ENCODE measurements around the gene WNT3A.

WNT3A gene

GRCh38 chr1:228081144-228081543, 74.3 kb downstream of the WNT3A start:
- no peak for ATAC-seq
- TF ChIP-seq, protein P1, sequence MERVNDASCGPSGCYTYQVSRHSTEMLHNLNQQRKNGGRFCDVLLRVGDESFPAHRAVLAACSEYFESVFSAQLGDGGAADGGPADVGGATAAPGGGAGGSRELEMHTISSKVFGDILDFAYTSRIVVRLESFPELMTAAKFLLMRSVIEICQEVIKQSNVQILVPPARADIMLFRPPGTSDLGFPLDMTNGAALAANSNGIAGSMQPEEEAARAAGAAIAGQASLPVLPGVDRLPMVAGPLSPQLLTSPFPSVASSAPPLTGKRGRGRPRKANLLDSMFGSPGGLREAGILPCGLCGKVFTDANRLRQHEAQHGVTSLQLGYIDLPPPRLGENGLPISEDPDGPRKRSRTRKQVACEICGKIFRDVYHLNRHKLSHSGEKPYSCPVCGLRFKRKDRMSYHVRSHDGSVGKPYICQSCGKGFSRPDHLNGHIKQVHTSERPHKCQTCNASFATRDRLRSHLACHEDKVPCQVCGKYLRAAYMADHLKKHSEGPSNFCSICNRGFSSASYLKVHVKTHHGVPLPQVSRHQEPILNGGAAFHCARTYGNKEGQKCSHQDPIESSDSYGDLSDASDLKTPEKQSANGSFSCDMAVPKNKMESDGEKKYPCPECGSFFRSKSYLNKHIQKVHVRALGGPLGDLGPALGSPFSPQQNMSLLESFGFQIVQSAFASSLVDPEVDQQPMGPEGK (CRISPR knock-in tag; IDR thresholded peaks at IDR 0.05; ENCODE audit: borderline replicate concordance), result no peak
- TF ChIP-seq ZFP30 (CRISPR knock-in tag; IDR thresholded peaks at IDR 0.05), result no peak
- no peak for TF ChIP-seq OSR1 (CRISPR knock-in tag; IDR thresholded peaks at IDR 0.05)
- no peak for TF ChIP-seq ESRRG (CRISPR knock-in tag; IDR thresholded peaks at IDR 0.05)
- no peak for TF ChIP-seq ZNF565 (CRISPR knock-in tag; conservative IDR thresholded peaks at IDR 0.05; ENCODE audit: low read depth)
- TF ChIP-seq, protein P2, sequence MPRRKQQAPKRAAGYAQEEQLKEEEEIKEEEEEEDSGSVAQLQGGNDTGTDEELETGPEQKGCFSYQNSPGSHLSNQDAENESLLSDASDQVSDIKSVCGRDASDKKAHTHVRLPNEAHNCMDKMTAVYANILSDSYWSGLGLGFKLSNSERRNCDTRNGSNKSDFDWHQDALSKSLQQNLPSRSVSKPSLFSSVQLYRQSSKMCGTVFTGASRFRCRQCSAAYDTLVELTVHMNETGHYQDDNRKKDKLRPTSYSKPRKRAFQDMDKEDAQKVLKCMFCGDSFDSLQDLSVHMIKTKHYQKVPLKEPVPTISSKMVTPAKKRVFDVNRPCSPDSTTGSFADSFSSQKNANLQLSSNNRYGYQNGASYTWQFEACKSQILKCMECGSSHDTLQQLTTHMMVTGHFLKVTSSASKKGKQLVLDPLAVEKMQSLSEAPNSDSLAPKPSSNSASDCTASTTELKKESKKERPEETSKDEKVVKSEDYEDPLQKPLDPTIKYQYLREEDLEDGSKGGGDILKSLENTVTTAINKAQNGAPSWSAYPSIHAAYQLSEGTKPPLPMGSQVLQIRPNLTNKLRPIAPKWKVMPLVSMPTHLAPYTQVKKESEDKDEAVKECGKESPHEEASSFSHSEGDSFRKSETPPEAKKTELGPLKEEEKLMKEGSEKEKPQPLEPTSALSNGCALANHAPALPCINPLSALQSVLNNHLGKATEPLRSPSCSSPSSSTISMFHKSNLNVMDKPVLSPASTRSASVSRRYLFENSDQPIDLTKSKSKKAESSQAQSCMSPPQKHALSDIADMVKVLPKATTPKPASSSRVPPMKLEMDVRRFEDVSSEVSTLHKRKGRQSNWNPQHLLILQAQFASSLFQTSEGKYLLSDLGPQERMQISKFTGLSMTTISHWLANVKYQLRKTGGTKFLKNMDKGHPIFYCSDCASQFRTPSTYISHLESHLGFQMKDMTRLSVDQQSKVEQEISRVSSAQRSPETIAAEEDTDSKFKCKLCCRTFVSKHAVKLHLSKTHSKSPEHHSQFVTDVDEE (CRISPR knock-in tag; IDR thresholded peaks at IDR 0.05), result no peak
- TF ChIP-seq RARB (CRISPR knock-in tag; IDR thresholded peaks at IDR 0.05), result no peak
- TF ChIP-seq ZC3H10 (CRISPR knock-in tag; IDR thresholded peaks at IDR 0.05), result no peak

DNA sequence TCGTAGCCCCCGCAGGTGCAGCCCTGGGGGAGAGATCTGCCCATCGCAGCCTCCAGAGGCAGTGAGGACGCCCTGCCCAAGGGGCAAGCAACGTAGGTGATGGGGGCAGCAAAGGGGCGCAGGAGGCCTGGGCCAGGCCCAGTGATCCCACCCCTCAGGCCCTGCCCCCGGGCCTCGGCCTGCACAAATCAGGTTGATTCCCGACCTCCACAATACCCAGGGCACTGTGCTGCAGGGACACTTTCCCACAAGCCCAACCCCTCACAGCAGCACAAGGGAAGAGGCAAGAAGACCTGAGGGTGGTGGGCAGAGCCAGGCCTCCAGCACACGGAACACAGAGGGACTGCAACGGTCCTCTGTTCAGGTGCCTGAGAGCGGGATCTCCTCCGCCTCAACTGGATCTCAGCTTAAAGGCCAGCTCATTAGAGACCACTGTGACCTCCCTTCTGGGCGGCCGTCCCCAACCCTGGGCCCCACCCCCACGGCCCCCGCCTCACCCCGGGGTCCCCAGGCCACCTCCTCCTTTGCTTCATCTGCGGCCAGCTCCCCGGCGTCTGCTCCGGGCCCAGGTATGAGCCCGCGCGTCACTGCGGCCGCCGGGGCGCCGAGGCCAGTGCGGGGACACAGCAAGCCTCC, 74.9 kb downstream of the WNT3A start:
- ATAC-seq, result peak; percentile 33
- TF ChIP-seq GLIS3 (CRISPR knock-in tag; IDR thresholded peaks at IDR 0.05), result no peak
- TF ChIP-seq CSDC2 (CRISPR knock-in tag; IDR thresholded peaks at IDR 0.05), result no peak
- no peak for TF ChIP-seq RARB (CRISPR knock-in tag; IDR thresholded peaks at IDR 0.05)
- no peak for TF ChIP-seq TCF4 (CRISPR knock-in tag; IDR thresholded peaks at IDR 0.05; ENCODE audit: borderline replicate concordance)
- no peak for TF ChIP-seq OSR1 (CRISPR knock-in tag; IDR thresholded peaks at IDR 0.05)
- no peak for TF ChIP-seq ZNF8 (CRISPR knock-in tag; IDR thresholded peaks at IDR 0.05)
- no peak for TF ChIP-seq TOX (CRISPR knock-in tag; IDR thresholded peaks at IDR 0.05; ENCODE audit: borderline replicate concordance)
- TF ChIP-seq, protein P3, sequence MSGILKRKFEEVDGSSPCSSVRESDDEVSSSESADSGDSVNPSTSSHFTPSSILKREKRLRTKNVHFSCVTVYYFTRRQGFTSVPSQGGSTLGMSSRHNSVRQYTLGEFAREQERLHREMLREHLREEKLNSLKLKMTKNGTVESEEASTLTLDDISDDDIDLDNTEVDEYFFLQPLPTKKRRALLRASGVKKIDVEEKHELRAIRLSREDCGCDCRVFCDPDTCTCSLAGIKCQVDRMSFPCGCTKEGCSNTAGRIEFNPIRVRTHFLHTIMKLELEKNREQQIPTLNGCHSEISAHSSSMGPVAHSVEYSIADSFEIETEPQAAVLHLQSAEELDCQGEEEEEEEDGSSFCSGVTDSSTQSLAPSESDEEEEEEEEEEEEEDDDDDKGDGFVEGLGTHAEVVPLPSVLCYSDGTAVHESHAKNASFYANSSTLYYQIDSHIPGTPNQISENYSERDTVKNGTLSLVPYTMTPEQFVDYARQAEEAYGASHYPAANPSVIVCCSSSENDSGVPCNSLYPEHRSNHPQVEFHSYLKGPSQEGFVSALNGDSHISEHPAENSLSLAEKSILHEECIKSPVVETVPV (CRISPR knock-in tag; IDR thresholded peaks at IDR 0.05), result no peak
- TF ChIP-seq ZFP3 (CRISPR knock-in tag; IDR thresholded peaks at IDR 0.05), result no peak
- TF ChIP-seq ZC3H10 (CRISPR knock-in tag; IDR thresholded peaks at IDR 0.05), result no peak
- TF ChIP-seq CREB5 (CRISPR knock-in tag; IDR thresholded peaks at IDR 0.05; ENCODE audit: low read depth), result no peak
- TF ChIP-seq BACH2 (CRISPR knock-in tag; IDR thresholded peaks at IDR 0.05; ENCODE audit: borderline replicate concordance), result no peak
- TF ChIP-seq ISL1 (CRISPR knock-in tag; IDR thresholded peaks at IDR 0.05), result no peak
- TF ChIP-seq ESRRG (CRISPR knock-in tag; IDR thresholded peaks at IDR 0.05), result no peak
- TF ChIP-seq, protein P4, sequence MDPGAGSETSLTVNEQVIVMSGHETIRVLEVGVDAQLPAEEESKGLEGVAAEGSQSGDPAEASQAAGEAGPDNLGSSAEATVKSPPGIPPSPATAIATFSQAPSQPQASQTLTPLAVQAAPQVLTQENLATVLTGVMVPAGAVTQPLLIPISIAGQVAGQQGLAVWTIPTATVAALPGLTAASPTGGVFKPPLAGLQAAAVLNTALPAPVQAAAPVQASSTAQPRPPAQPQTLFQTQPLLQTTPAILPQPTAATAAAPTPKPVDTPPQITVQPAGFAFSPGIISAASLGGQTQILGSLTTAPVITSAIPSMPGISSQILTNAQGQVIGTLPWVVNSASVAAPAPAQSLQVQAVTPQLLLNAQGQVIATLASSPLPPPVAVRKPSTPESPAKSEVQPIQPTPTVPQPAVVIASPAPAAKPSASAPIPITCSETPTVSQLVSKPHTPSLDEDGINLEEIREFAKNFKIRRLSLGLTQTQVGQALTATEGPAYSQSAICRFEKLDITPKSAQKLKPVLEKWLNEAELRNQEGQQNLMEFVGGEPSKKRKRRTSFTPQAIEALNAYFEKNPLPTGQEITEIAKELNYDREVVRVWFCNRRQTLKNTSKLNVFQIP (CRISPR knock-in tag; IDR thresholded peaks at IDR 0.05; ENCODE audit: borderline replicate concordance, low read depth), result no peak

GRCh38 chr1:228082214-228082917, 75.6 kb downstream of the WNT3A start, which contains the start of gene ARF1:
Gene ARF1 (plus strand): TSS chr1:228082708. CDS start chr1:228097115, 14,407 bp downstream.
- peak; percentile 90 for ATAC-seq

More at GRCh38 chr1:228082214-228082917, 75.6 kb downstream of the WNT3A start, which contains the start of gene ARF1:
- TF ChIP-seq, protein P1 (CRISPR knock-in tag; IDR thresholded peaks at IDR 0.05; ENCODE audit: borderline replicate concordance), result no peak
- 0 out of 2 replicates have a peak, but pooled peaks have one; percentile 69 for TF ChIP-seq OSR1 (CRISPR knock-in tag; IDR thresholded peaks at IDR 0.05)
